Dedifferentiated amniotic fluid mesenchymal stem cell (primary cell): ENCODE data around the gene BSCL2.
"Not testable (repeated sequence)": the region's sequence is repeated elsewhere in the genome, so short reads cannot be mapped to it uniquely, and the experiment has no call there.

Experiments used
- DNase-seq: peaks from one replicate; pipeline ENCODE4 v3.0.0-alpha.2; 2016; ENCODE audit errors: extremely low spot score

Gene BSCL2

GRCh38 chr11:62707277-62707861 lies at the start of gene BSCL2, which contains the start of gene GNG3:
BSCL2 (minus strand) TSS chr11:62707424; CDS start chr11:62707195, 229 bp downstream.
GNG3 (plus strand) TSS chr11:62707676; CDS start chr11:62708296, 620 bp downstream.
- no peak for DNase-seq

DNA sequence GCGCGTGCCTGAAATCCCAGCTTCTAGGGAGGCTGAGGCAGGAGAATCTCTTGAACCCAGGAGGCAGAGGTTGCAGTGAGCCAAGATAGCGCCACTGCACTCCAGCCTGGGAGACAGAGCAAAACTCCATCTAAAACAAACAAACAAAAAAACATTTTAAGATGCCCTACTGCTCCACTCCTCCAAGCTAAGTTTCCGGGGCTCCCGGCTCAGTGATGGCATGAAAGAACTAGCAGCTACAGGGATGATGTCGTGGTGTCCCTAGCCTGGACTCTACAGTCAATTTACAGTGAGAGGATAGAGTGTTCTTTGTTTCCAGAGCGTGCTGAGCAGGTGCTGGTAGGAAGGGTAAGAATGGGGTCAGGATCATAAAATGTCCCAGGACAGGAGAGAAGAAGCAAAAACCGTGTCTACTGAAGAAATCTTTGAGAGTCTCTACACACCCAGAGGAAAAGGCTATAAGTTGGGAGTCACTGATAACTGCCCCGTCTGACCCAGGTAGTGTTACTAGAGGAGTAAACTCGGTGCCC lies 47.9 kb upstream of the BSCL2 start:
- DNase-seq: no peak

- peak; percentile 99 for DNase-seq
These were observed 46.7 kb upstream of the BSCL2 start, which contains the start of gene ZBTB3 for GRCh38 chr11:62753736-62754603. ZBTB3 (minus strand) TSS chr11:62754160; CDS start chr11:62753664, 496 bp downstream.

DNA sequence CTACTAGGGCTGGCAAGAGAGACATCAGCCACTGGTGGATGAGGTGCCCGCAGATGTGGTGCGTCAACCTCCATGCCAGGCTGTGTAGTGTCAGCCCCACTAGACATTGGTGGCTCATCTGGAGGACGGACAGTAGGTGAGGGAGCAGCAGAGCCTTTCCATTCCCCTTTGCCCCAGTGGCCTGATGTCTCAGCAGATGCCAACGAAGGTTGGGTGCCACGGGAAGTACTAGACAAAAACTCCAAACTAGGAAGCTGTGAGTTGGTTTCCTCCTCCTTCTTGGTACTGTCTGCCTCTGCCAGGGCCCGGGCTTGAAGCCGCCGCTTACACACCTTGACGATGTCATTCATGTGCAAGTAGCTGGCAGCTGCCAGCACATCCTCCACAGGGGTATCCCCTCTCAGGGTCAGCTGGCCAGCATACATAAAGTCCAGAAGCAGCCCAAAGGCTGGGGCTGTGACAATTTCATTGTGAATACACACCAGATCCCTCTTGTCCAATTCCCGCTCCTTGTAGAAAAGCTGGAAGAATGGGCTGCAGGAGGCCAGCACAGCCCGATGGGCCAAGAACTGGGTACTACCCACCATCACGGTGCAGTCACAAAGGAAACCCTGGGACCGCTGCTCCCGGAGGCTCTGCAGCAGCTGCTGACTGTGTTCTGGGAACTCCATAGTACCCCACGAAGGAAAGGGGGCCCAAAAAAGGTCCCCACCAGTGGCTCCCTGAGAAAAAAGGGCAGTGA lies 45.9 kb upstream of the BSCL2 start:
- DNase-seq: no peak

DNA sequence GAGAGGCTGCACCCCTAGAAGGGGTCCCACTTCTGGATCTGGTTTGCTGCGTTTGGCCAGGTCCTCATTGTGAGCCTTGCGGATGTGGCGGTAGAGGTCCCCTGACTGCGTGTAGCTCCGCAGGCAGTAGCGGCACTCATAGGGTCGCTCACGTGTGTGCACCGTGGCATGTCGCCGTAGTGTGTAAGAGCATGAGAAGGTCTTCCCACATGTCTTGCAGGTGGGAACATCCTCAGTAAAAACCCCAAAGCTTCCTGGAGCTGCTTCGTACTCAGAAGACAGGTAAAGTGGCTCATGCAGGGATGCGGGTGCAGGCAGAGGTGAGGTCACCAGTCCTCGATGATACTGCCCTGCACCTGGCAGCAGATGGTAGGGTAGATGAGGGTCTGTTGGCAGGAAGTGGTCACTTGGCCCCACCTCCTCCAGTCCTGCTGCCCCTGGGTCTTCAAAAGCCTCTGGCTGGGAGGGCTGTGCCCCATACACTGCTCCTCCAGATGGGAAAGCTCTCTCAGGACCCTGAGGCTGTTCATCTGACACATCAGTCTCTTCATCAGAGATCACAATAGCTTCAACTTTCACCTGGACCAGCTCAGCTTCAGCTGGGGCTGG lies 45.1 kb upstream of the BSCL2 start:
- DNase-seq: no peak

DNA sequence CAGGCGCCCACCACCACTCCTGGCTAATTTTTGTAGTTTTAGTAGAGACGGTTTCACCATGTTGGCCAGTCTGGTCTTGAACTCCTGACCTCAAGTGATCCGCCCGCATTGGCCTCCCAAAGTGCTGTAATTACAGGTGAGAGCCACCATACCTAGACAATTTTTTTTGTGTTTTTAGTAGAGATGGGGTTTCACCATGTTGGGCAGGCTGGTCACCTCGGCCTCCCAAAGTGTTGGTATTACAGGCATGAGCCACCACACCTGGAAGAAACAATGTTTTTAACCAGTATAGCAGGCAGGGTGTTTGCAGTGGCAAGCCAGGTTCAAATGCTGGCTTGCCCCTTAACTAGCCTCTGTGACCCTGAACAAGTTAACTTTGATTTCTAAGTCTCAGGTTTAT lies 42.7 kb upstream of the BSCL2 start:
- DNase-seq: not testable (repeated sequence)

- no peak for DNase-seq
These were observed 40.4 kb upstream of the BSCL2 start for GRCh38 chr11:62747475-62748160.

GRCh38 chr11:62737196-62737595 lies 30.0 kb upstream of the BSCL2 start:
- DNase-seq: no peak

GRCh38 chr11:62732830-62733229 lies 25.6 kb upstream of the BSCL2 start:
- no peak for DNase-seq

GRCh38 chr11:62730076-62730475 lies 22.9 kb upstream of the BSCL2 start:
- DNase-seq: not testable (repeated sequence)

DNA sequence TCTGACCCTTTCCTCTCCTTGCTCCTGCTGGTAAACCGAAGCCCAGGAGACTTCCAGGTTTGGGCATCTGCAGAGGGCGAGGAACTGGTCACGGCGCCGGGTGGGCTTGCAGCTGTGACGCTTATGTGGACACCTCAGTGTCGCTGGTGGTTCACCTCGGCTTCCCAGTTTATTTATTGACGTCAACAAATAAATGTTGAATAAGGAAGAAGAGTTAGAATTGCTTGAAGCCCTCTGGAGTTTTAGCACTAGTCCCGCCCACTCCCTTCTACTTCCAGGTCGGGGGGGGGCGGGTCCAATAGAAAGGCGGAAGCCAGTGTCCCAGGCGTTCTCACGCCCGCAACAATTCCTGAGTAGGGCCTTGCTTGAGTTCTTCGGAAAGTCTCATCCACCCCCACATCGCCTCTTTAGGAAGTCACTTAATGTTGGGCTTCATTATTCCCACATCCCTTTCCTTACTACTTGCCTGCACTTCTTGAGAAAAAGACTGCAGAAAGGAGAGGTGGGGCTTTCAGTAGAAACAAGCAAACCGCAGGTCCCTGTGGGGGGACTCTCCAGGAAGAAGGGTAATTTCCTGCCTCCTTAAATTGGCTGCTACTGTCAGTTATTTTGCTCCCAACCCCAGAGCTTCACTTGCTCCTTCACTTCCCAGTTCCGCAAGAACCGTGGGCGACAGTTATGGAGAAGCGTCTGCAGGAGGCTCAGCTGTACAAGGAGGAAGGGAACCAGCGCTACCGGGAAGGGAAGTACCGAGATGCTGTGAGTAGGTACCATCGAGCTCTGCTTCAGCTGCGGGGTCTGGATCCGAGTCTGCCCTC lies 21.2 kb upstream of the BSCL2 start, which contains the start of gene TTC9C:
TSS of gene TTC9C (plus strand) at position 316 of the 818 bp plus-strand sequence. CDS start at position 679, 363 bp downstream.
- peak; percentile 85 for DNase-seq

- DNase-seq: peak; percentile 99
These were observed 20.6 kb upstream of the BSCL2 start for GRCh38 chr11:62727872-62728170.

- DNase-seq: peak; percentile 98
These were observed 20.1 kb upstream of the BSCL2 start, which contains the start of gene HNRNPUL2 for GRCh38 chr11:62727165-62727871. HNRNPUL2 (minus strand) TSS chr11:62727457; CDS start chr11:62727156, 301 bp downstream.

GRCh38 chr11:62726915-62727164 lies 19.6 kb upstream of the BSCL2 start:
- no peak for DNase-seq

GRCh38 chr11:62726156-62726914 lies 19.1 kb upstream of the BSCL2 start:
- DNase-seq: no peak

DNA sequence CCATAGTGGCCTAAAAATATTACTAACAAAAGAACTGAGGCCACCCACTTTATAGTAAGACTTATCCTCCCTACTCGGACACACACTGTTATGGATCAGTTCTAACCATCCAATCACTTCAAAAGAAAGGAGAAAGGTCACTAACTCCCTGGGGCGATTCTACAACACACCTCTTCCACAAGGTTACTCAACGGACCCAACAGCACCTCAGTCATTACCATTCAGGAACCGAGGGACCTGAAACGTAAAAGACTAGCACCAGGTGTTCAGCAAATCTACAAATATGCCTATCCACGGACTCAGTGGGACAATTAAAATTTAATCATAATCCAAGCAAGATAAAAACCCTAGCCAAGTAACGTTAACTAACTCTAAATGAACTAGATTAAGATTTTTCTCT lies 18.4 kb upstream of the BSCL2 start:
- DNase-seq: no peak

DNA sequence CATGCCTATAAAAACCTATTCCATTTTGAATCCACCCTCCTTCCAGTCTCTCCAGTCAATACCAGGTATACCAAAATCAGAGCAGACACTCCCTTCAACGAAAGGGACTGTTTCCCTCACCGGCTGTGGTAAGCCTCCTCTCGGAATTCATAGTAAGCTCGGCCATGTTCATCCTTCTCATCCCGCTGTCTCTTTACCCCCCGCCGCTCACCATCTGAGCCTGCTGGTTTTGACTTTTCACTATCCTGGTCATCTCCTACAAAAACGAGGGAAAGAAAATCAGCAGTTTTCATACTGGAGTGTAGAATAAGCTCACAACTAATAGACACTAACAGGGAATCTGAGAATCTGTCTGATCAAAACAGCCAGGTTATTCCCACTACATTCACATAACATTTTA lies 16.9 kb upstream of the BSCL2 start:
- DNase-seq: no peak

GRCh38 chr11:62721994-62722393 lies 14.8 kb upstream of the BSCL2 start:
- no peak for DNase-seq
